Osteocyte (in vitro differentiated cells): ENCODE measurements around the gene ANKRD50. TPM values are rescaled to one million over a fixed set of nuclear protein-coding genes. Genes with fewer than 3 reads are reported as not detected.

Experiments
- DNase-seq: peaks from one replicate; pipeline ENCODE4 v3.0.0; 2021; ENCODE audit warnings: mixed read lengths; ENCODE audit not compliant: unreplicated experiment; ENCODE audit errors: extremely low spot score
- H3K27ac Mint-ChIP-seq: one replicate; pipeline ENCODE4 v1.8.0; 2021; ENCODE audit warnings: mild to moderate bottlenecking, mixed read lengths; ENCODE audit not compliant: unreplicated experiment
- H3K27me3 Mint-ChIP-seq: one replicate; pipeline ENCODE4 v1.8.0; 2021; ENCODE audit warnings: mixed read lengths; ENCODE audit not compliant: unreplicated experiment
- H3K36me3 Mint-ChIP-seq: one replicate; pipeline ENCODE4 v1.8.0; 2021; ENCODE audit warnings: mixed read lengths; ENCODE audit not compliant: unreplicated experiment
- H3K4me1 Mint-ChIP-seq: one replicate; pipeline ENCODE4 v1.8.0; 2021; ENCODE audit warnings: mixed read lengths; ENCODE audit not compliant: unreplicated experiment
- H3K4me3 Mint-ChIP-seq: one replicate; pipeline ENCODE4 v1.8.0; 2021; ENCODE audit warnings: mild to moderate bottlenecking, moderate library complexity, mixed read lengths; ENCODE audit not compliant: unreplicated experiment
- H3K9me3 Mint-ChIP-seq: one replicate; pipeline ENCODE4 v1.8.0; 2021; ENCODE audit warnings: mixed read lengths; ENCODE audit not compliant: unreplicated experiment
- CTCF ChIP-seq: fragments of 200-600 bp; sonication (generic); IDR thresholded peaks from 2 replicates; pipeline ENCODE4 v1.5.0; 2021; ENCODE audit warnings: antibody characterized with exemption, mild to moderate bottlenecking, moderate library complexity
- total RNA-seq: library from RNA; stranded (reverse); gene quantifications from 2 replicates; pipeline ENCODE4 v1.2.1, GENCODE V29; 2021

ANKRD50 gene
- total RNA-seq, 1 donor from 2014 or later: 45.3 TPM

GRCh38 chr4:124640022-124640730 is 72.4 kb downstream of the ANKRD50 start:
- peaks cover 5% of the 10 kb centered on the region for H3K9me3 Mint-ChIP-seq
- H3K4me1 Mint-ChIP-seq: peaks cover 29% of the 10 kb centered on the region
- H3K4me3 Mint-ChIP-seq: no peak overlapping the region
- no peak for TF ChIP-seq CTCF
- DNase-seq: no peak
- no peaks in the 10 kb centered on the region for H3K27me3 Mint-ChIP-seq
- peaks cover 32% of the 10 kb centered on the region for H3K36me3 Mint-ChIP-seq
- no peak overlapping the region for H3K27ac Mint-ChIP-seq

GRCh38 chr4:124637321-124637720 is 75.2 kb downstream of the ANKRD50 start:
- no peak for TF ChIP-seq CTCF
- no peak overlapping the region for H3K4me3 Mint-ChIP-seq
- no peaks in the 10 kb centered on the region for H3K27me3 Mint-ChIP-seq
- peaks cover 41% of the 10 kb centered on the region for H3K36me3 Mint-ChIP-seq
- peaks cover 28% of the 10 kb centered on the region for H3K4me1 Mint-ChIP-seq
- DNase-seq: no peak
- H3K27ac Mint-ChIP-seq: no peak overlapping the region
- peaks cover 5% of the 10 kb centered on the region for H3K9me3 Mint-ChIP-seq

DNA sequence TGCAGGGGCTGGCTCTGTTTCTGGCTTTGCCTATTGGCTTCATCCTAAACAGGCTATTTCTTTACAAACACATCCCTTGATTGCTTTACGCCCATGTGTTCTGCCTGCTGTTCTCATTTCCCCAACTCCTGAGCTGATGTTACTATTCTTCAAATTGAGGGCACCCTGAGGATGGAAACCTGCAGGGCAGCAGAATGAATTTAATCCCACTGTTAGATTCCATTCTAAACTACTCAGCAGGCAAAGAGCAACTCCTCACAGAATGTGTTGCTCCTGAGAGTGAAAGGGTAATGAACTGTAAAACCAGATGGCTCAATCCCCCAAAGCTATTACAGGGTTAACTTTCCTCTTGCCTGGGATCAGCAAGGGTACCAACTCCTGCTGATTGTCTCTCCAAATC is 75.7 kb downstream of the ANKRD50 start:
- no peak overlapping the region for H3K4me3 Mint-ChIP-seq
- H3K9me3 Mint-ChIP-seq: peaks cover 5% of the 10 kb centered on the region
- TF ChIP-seq CTCF: no peak
- peaks cover 39% of the 10 kb centered on the region for H3K36me3 Mint-ChIP-seq
- no peak for DNase-seq
- peaks cover 29% of the 10 kb centered on the region for H3K4me1 Mint-ChIP-seq
- no peak overlapping the region for H3K27ac Mint-ChIP-seq
- H3K27me3 Mint-ChIP-seq: no peaks in the 10 kb centered on the region

DNA sequence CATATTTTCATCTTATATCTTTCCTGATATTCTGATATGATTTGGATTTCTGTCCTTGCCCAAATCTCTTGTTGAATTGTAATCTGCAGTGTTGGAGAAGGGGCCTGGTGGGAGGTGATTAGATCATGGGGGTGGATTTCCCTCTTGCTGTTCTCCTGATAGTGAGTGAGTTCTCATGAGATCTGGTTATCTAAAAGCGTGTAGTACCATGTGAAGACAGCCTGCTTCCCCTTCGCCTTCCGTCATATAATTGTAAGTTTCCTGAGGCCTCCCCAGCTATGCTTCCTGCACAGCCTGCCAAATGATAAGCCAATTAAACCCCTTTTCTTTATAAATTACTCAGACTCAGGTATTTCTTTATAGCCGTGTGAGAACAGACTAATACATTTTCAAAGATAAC is 77.2 kb downstream of the ANKRD50 start:
- DNase-seq: no peak
- H3K4me1 Mint-ChIP-seq: peaks cover 37% of the 10 kb centered on the region
- H3K27ac Mint-ChIP-seq: no peak overlapping the region
- H3K36me3 Mint-ChIP-seq: peaks cover 34% of the 10 kb centered on the region
- H3K27me3 Mint-ChIP-seq: no peaks in the 10 kb centered on the region
- no peak overlapping the region for H3K4me3 Mint-ChIP-seq
- no peak for TF ChIP-seq CTCF
- peaks cover 5% of the 10 kb centered on the region for H3K9me3 Mint-ChIP-seq

DNA sequence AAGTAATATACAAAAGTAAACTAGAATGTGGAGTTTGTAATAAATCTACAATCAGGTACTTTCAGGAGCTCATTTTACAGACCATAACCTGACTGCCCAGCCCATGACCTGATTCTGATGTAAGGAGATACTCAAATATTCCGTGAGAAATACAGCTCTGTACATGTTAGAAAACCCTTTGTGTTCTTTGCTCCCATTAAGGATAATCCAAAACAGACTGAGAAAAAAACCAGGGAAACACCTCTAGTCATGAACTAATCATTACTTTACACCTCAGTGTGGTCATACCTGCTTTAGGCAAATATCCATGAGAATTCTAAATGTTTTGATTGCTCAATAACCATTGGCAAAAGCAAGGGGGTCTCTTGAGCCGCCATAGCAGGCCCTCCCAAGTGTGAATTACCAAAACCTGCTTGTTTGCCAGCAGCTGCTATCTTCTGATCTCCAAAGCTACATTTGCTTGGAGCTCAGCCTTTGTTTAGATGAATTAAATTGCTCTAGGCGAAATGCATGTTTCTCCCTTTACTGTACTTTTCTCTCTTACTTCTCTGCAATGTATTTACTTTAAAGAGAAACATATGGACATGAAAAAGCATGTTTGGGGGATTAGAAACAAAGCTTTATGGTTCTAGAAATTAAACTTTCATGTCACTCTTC is 79.1 kb downstream of the ANKRD50 start:
- H3K4me1 Mint-ChIP-seq: peaks cover 34% of the 10 kb centered on the region
- H3K4me3 Mint-ChIP-seq: no peak overlapping the region
- no peaks in the 10 kb centered on the region for H3K27me3 Mint-ChIP-seq
- H3K27ac Mint-ChIP-seq: no peak overlapping the region
- H3K36me3 Mint-ChIP-seq: peaks cover 30% of the 10 kb centered on the region
- TF ChIP-seq CTCF: no peak
- peaks cover 5% of the 10 kb centered on the region for H3K9me3 Mint-ChIP-seq
- DNase-seq: no peak
